Measurements from ENCODE around the gene FAT2.
"Not testable (repeated sequence)": the region's sequence is repeated elsewhere in the genome, so short reads cannot be mapped to it uniquely, and the experiment has no call there.

The FAT2 gene

GRCh38 chr5:151612689-151613427 is 21.7 kb upstream of the FAT2 start:
- DNase-seq: no peak

GRCh38 chr5:151611127-151611775 is 20.1 kb upstream of the FAT2 start:
- no peak for DNase-seq

GRCh38 chr5:151608522-151608921 is 17.4 kb upstream of the FAT2 start:
- no peak for DNase-seq

- DNase-seq: no peak
These were observed 16.2 kb upstream of the FAT2 start for GRCh38 chr5:151607304-151607703.

GRCh38 chr5:151605559-151605958 is 14.4 kb upstream of the FAT2 start:
- DNase-seq: no peak

GRCh38 chr5:151602806-151603205 is 11.7 kb upstream of the FAT2 start:
- no peak for DNase-seq

- no peak for DNase-seq
These were observed 10.3 kb upstream of the FAT2 start for GRCh38 chr5:151601391-151601790.

GRCh38 chr5:151600069-151600665 is 9.0 kb upstream of the FAT2 start:
- DNase-seq: no peak

GRCh38 chr5:151598984-151599383 is 7.9 kb upstream of the FAT2 start:
- no peak for DNase-seq

- DNase-seq: no peak
These were observed 7.4 kb upstream of the FAT2 start for GRCh38 chr5:151598549-151598948.

- no peak for DNase-seq
These were observed 6.6 kb upstream of the FAT2 start for GRCh38 chr5:151597749-151598148.

- peak; percentile 53 for DNase-seq
These were observed 5.9 kb upstream of the FAT2 start for GRCh38 chr5:151596828-151597539.

GRCh38 chr5:151595411-151595826 is 4.3 kb upstream of the FAT2 start:
- DNase-seq: no peak

- no peak for DNase-seq
These were observed 1.8 kb upstream of the FAT2 start for GRCh38 chr5:151592855-151593408.

- DNase-seq: no peak
These were observed 1.1 kb downstream of the FAT2 start for GRCh38 chr5:151589878-151590570.

GRCh38 chr5:151587796-151588555 is 3.2 kb downstream of the FAT2 start:
- DNase-seq: peak; percentile 15

- peak; percentile 48 for DNase-seq
These were observed 5.2 kb downstream of the FAT2 start for GRCh38 chr5:151585970-151586369.

- DNase-seq: not testable (repeated sequence)
These were observed 5.8 kb downstream of the FAT2 start for GRCh38 chr5:151585344-151585743.

- DNase-seq: peak; percentile 20
These were observed 6.8 kb downstream of the FAT2 start for GRCh38 chr5:151584057-151584937.

GRCh38 chr5:151581812-151582583 is 9.1 kb downstream of the FAT2 start:
- no peak for DNase-seq

Data from right forelimb (tissue), 1 donor.